ENCODE measurements around the gene ZNF384.
"Not testable (repeated sequence)": the region's sequence is repeated elsewhere in the genome, so short reads cannot be mapped to it uniquely, and the experiment has no call there.

Gene ZNF384

DNA sequence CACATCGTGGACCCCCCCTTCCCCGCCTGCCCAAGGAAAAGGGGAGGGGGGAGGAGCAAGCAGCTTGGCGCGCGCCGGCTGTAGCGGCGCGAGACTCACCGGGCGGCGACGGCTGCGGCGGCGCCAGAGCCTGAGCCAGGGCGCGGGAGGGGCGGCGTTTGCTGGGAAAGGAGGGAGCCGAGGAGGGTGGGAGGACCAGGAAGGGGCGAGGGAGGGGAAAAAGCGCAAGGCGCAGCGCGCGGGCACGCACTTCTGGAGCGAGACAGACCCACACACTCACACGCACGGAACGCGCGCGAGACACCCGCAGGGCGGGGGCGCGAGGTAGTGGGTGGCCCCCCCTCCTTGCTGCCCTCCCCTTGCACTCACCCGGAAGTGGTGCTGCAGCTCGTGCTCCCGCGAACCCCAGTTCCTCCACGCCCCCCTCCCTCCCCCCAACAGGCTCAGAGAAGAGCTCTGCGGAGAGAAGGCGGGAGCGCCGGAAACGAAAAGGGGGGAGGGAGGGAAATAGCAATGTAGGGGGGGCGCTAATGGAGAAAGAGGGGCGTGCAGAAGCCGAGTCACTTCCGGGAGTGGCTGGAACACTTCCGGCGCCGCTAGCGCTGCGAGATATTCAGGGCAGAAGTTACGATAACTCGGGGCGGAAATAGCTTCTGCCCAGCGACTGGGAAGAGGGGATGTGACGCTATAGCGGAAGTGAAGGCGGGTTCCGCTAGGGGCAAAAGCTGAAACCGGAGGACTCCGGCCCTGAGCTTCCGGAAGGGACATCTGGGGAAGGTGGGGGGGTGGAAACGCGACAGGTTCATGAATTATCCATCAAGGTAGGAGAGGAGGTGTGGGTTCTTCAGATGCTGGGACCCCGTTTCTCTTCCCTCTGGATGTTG is at the start of gene ZNF384:
TSS of gene ZNF384 (minus strand) at position 377 of the 884 bp plus-strand sequence. CDS start 9,855 bp downstream, outside the sequence.
- DNase-seq (ENCODE audit: low read depth), result peak; percentile 78

DNA sequence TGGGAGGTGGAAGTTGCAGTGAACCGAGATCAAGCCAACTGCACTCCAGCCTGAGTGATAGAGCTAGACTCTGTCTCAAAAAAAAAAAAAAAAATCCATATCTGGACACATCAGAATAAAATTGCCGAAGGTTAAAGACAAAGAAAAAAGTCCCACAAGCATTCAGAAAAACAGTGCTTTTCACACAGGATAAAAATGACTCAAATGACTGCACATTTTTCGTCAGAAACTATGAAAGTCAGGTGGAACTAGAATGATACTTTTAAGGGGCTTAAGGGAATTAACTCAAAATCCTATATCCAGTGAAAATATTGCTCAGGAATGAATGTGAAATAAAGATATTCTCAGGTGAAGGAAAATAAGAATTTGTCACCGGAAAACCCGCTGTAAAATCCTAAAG is 47.6 kb upstream of the ZNF384 start:
- no peak for DNase-seq (ENCODE audit: low read depth)

DNA sequence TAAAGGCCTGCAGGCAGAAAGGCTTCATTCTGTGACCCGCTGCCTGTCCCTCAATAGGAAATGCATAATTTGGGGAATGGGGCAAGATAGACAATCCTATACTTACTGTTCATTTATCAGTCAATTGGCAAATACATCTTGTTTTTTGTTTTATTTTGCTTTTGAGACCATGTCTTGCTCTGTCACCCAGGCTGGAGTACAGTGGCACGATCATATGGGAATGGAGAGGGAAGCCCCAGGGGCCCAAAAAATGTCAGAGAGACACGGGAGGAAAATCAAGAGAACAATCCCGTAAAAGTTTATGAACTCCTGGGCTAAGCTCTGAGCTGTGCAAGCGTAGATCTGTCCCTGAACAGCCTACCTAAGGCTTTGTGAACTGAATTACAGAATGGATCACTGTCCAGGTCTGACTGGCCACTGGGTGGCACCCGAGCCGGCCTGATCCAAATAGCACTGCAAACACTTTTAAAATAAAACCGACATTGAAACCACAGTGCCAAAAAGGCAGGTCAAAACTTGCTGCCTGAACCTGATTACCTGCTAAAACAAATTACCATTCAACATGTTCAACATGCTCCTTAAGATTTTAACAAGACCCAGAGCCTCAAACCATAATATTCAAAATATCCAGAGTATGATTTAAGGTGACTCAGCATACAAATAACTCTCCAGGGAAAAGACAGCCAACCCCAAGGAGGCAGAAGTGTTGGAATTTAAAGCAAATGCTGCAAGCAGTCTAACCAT is 46.4 kb upstream of the ZNF384 start:
- DNase-seq (ENCODE audit: low read depth), result no peak

DNA sequence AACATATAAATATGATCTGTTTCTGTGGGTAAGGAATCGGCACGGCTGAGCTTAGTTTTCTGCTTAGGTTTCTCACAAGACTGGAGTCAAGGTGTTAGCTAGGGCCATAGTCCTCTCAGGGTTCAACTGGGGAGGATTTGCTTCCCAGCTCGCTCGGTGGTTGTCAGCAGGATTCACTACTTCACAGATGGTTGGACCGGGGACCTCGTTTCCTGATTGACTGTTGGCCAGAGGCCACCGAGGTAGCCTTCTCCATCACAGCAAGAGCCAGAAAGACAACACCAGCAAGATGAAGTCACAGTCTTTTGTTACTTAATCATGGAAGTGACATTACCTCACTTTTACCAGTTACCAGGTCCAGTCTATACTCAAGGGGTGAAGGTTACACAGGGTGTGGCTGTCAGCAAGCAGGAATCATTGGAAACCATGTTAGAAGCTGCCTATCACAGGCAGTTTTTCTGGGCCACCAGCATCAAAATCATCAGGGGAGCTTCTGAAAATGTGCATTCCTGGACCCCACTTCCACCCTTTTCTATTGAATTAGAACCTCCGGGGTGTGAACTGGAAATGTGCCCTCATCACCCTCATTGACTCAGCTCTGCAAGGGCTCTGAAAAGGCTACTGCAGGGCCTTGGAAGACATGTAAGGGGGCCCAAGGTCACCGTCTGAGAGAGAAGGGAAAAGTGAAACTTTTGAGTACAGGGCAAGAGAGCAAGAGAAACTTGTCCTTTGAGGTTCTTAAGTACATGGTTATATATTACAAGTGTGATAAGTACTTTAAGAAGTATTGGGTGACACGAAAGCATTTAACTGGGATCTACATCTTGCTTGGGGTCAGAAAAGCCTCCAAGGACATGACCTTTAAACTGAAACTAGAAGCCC is 45.6 kb upstream of the ZNF384 start:
- no peak for DNase-seq (ENCODE audit: low read depth)

DNA sequence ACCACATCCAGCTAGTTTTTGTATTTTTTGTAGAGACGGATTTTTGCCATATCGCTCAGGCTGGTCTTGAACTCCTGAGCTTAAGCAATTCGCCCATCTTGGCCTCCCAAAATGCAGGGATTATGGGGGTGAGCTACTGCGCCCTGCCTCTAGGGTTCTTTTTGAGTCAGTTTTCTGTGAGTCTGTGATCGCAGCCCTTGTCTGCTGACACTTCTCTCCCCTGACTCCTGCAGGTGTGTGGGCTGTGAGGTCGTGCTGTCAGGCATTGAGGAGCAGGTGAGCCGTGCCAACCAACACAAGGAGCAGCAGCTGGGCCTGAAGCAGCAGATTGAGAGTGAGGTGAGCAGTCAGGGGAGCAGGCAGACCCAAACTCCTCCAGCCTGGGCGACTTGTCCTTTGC is 41.0 kb upstream of the ZNF384 start:
- DNase-seq (ENCODE audit: low read depth), result no peak

DNA sequence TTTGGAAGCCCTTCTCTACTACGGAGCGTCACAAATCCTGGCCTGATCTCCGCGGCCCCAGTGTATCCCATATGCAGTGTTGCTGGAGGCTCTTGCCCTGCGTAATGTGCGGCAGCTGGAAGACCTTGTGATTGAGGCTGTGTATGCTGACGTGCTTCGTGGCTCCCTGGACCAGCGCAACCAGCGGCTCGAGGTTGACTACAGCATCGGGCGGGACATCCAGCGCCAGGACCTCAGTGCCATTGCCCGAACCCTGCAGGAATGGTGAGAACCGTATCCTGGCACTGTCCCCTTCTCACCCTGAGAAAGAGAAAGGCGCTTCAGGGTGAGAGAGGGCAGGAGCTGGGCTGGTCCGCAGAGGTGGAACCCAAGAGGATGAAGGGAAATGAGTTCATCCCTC is 40.0 kb upstream of the ZNF384 start:
- DNase-seq (ENCODE audit: low read depth), result no peak

DNA sequence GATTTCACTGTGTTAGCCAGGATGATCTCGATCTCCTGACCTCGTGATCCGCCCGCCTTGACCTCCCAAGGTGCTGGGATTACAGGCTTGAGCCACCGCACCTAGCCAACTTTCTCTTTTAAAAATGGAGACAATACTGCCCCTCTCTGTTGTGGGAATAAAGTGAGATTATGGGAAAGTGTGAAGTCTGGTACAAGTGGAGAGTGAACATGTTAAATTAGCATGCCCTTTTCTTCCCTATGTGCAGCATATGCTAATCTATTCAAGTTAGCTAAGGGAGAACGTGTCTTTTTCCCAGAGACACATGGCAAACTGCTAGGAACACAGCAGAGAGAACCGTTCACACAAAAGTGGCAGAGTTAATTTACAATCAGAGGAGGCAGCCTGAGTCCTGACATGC is 36.2 kb upstream of the ZNF384 start:
- DNase-seq (ENCODE audit: low read depth), result no peak

DNA sequence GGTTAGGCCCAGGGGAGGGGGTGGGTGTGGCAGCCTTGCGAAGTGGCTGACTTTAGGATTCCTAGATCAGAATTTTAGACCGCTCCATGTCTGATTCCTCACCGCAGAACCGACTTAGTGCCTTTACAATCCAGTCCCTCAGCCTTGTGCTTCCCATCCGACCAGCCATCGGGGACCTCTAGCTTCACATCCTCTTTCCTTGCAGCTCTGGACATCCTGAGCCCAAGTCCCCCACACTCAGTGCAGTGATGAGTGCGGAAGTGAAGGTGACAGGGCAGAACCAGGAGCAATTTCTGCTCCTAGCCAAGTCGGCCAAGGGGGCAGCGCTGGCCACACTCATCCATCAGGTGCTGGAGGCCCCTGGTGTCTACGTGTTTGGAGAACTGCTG is 35.2 kb upstream of the ZNF384 start:
- DNase-seq (ENCODE audit: low read depth), result peak; percentile 16

DNA sequence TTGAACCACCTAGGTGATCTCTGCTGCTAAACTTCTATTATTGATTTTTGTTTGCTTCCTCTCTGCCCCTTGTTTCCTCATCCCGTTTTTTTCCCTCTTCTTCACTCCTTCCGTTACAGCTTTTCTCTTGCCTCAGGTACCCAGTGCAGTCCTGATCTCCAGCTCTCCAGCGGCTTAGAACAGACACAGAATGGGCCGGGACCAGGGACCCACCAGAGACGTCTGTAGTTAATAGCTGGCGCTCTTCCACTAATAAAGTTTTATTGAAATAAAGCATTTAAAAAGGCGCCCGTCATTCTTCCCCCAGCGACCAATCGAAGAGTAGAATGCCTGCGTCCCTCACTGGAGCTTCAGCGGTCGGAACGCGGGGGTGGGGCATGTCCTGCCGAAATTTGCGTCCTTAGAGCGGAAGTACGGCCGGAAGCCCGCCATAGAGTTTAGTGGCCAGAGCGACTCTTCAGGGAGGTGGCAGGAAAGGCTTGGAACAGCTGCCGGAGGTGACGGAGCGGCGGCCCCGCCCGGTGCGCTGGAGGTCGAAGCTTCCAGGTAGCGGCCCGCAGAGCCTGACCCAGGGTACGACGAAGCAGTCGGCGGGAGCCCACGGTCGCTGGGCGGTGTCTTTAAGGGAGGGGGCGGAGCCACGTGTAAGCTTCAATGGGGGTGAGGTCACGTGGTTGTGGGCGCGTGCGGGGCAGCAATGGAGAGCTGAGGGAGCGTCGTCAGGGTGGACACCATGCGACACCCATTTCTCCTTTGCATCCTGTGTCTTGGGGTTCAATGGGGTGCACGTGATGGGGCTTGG is 34.6 kb upstream of the ZNF384 start, which contains the start of gene COPS7A:
TSS of gene COPS7A (plus strand) at position 440 of the 802 bp plus-strand sequence. CDS start 611 bp downstream, outside the sequence.
- peak; percentile 82 for DNase-seq (ENCODE audit: low read depth)

DNA sequence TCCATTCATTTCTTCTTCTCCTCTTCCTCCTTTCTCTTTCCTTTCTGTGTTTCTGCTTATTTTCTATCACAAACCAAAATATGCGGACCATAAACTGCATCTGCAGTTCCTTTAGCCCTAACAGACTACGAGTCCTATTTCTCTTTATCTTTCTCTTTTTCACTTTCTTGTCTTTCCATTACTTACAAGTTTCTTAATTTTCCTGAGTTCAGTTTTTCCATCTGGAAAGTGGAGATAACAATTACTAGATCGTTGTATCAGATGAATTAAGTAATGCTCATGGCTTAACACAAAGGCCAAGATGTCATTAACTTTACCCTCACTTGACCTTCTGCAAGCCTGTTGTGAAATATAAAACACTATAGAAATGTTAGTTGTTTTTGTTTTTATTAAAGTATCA is 33.7 kb upstream of the ZNF384 start:
- DNase-seq (ENCODE audit: low read depth), result no peak

DNA sequence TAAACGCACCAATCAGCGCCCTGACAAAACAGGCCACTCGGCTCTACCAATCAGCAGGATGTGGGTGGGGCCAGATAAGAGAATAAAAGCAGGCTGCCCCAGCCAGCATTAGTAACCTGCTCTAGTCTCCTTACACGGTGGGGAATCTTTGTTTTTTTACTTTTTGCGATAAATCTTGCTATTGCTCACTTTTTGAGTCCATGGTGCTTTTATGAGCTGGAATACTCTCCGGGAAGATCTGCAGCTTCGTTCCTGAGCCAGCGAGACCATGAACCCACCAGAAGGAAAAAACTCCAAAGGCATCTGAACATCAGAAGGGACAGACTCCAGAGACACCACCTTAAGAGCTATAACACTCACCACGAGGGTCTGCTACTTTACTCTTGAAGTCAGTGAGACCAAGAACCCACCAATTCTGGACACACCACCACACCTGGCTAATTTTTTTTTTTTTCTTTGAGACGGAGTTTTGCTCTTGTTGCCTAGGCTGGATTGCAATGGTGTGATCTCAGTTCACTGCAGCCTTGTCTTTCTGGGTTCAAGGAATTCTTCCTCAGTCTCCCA is 27.8 kb upstream of the ZNF384 start:
- DNase-seq (ENCODE audit: low read depth), result no peak

DNA sequence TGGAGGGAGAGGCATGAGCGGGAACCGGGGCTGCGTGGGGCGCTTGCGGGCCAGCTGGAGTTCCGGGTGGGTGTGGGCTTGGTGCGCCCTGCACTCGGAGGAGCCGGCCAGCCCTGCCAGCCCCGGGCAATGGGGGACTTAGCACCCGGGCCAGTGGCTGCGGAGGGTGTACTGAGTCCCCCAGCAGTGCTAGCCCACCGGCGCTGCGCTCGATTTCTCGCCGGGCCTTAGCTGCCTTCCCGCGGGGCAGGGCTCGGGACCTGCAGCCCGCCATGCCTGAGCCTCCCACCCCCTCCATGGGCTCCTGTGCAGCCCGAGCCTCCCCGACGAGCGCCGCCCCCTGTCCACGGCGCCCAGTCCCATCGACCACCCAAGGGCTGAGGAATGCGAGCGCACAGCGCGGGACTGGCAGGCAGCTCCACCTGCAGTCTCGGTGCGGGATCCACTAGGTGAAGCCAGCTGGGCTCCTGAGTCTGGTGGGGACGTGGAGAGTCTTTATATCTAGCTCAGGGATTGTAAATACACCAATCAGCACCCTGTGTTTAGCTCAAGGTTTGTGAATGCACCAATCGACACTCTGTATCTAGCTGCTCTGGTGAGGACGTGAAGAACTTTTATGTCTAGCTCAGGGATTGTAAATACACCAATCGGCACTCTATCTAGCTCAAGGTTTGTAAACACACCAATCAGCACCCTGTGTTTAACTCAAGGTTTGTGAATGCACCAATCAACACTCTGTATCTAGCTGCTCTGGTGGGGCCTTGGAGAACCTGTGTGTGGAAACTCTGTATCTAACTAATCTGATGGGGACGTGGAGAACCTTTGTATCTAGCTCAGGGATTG is 27.1 kb upstream of the ZNF384 start:
- not testable (repeated sequence) for DNase-seq (ENCODE audit: low read depth)

DNA sequence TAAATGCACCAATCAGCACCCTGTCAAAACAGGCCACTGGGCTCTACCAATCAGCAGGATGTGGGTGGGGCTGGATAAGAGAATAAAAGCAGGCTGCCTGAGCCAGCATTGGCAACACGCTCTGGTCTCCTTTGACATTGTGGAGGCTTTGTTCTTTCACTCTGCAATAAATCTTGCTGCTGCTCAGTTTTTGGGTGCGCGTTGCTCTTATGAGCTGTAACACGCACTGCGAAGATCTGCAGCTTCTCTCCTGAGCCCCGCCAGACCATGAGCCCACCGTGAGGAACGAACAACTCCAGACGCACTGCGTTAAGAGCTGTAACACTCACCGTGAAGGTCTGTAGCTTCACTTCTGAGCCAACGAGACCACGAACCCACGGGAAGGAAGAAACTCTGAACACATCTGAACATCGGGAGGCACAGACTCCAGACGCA is 19.8 kb upstream of the ZNF384 start:
- no peak for DNase-seq (ENCODE audit: low read depth)

DNA sequence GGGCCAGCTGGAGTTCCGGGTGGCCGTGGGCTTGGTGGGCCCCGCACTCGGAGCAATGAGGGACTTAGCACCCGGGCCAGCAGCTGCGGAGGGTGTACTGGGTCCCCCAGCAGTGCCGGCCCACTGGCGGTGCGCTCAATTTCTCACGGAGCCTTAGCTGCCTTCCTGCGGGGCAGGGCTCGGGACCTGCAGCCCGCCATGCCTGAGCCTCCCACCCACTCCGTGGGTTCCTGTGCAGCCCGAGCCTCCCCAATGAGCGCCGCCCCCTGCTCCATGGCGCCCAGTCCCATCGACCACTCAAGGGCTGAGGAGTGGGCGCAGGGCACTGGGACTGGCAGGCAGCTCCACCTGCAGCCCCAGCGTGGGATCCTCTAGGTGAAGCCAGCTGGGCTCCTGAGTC is 19.2 kb upstream of the ZNF384 start:
- not testable (repeated sequence) for DNase-seq (ENCODE audit: low read depth)

DNA sequence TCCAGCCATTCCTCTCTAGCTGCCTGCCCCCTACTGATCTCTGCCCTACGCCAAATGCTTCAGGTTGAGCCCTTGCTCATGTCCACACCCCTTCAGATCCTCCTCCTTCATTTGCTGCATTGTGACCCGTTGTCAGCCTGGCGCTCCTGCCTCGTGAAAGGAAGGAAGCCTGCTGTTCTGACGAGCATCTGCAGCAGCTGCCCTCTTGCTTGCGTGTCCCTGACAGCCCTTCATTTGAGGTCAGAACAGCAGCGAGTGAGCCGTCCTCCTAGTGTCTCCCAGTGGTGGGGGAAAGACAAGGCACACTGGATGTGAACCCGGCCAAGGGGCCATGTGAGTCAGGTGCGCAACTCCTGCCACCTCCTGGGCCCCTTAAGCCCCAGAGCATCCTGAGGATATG is 14.5 kb upstream of the ZNF384 start:
- DNase-seq (ENCODE audit: low read depth), result no peak

DNA sequence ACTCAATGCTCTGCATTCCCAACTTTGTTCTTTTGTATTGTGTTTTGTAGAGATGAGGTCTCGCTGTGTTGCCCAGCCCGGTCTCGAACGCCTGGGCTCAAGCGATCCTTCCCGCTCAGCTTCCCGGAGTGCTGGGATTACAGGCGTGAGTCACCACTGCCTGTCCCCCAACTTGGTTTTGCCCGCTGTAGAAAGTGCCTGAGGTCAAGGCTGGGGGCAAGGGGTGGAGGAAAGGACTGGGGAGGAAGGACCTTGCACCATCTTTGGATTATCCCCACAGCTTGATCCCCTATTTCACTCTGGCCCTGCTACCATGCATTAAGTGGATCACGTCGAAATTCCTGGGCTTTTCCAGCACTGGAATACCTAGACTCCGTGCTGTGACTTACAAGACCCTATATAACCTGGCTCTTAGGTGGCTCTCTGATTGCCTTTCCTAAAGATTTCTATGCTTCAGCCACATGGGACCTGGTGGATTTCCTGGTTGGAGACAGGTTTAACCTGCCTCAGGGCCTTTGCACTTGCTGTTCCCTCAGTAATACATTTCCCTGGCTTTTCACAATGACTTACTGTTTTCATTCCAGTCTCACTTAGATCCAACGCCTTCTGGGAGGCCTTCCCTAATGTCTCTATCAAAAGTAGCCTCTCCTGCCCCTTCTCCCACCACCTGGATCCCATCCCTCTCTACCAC is 12.0 kb upstream of the ZNF384 start:
- no peak for DNase-seq (ENCODE audit: low read depth)

DNA sequence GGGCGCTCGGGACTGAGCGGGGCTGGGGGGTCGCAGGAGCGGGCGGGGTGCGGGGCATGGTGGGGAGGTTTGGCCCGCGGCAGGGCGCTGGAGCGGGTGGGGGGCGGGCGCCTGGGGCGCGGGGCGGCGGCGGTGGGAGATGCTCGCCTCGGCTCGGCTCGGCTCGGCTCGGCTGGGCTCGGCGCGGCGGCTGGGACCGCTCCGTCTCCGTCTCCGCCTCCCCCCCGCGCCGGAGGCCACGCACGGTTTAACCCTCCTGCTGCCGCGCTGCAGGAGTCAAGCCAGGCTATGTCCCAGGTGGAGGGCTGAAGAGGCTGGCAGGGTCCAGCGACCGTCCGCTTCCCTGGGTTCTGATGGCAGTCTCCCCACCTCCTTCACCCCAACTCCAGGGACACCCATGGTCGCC is 11.5 kb upstream of the ZNF384 start, which contains the start of gene PIANP:
TSS of gene PIANP (minus strand) at position 170 of the 406 bp plus-strand sequence. CDS start 2,754 bp downstream, outside the sequence.
- DNase-seq (ENCODE audit: low read depth), result no peak

DNA sequence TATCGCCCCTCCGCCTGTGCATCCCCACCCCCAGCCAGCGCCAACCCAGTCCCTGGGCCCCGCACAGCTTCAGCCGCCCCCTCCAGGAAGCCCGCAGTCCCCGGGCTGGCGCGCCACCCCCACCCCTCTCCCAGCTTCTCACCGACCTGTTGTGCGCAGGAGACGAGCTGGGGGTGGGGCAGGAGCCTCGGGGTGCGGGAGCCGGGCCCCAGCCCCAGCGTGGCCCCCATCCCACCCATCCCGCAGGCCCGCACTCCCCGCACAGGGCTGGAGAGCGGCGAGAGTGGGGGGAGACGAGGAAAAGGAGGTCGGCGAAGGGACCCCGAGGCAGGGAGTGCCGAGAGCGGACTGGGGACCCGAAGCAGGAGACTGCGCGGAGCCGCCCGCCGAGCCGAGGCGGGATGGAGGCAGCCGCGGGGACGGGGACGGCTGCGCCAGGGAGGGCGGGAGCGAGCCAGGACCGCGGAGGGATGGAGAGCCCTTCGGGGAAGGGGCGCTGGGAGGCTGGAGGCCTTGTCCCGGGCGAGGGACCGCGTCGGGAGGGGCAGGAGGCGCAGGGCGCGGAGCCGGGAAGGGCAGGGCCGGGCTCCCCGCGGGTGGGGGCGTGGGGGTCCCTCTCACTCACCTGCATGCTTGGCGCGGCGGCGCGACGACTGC is 10.9 kb upstream of the ZNF384 start:
- DNase-seq (ENCODE audit: low read depth), result no peak

Data from stimulated activated CD8-positive, alpha-beta memory T cell treated with anti-CD3 and anti-CD28 coated beads, Interleukin-15, amount 100 ng/mL, for 24 hours (primary cell).